ENCODE measurements around the gene COL15A1. TPM values are rescaled to one million over a fixed set of nuclear protein-coding genes. Genes with fewer than 3 reads are reported as not detected.
A peak's percentile ranks its signal among the peaks of the same experiment; 100 is the strongest.
"Not testable (repeated sequence)": the region's sequence is repeated elsewhere in the genome, so short reads cannot be mapped to it uniquely, and the experiment has no call there.

COL15A1 gene
- total RNA-seq, 3 donors from 2014 or later: 0.05 to 0.16 (median 0.10) TPM

DNA sequence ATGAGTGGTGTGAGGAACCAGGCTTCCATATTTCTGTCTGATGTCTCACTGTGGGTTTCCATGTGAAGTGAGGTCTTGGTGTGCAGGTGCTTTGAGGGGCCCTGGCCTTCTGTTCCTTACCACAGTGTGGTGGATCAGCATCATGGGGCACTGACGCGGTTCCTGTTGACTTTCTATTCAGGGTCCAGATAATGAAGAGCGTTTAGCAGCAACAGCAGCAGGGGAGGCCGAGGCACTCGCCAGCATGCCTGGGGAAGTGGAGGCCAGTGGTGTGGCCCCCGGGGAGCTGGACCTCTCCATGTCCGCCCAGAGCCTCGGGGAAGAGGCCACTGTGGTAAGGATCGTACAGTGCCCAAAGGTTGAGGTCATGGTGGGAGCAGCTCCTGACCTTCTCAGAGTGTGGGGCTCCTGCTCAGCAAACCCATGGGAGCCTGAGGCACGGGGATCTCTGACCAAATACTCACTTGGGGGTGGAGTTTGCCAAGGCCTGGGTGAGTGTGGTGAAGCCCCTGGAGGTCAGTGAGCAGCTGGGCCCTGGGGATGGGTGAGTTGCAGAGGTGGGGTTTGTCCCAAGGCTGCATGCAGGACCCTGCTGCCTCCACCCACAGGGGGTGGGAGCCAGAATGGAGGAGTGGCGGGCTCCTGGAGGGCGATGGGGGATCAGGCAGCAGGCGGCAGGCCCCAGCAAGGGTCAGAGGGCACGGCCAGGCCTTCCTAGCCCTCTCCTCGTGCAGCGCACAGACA, 61.2 kb downstream of the COL15A1 start:
- H3K36me3 Mint-ChIP-seq (ENCODE audit: insufficient read depth): no peaks in the 10 kb centered on the region
- H3K4me1 Mint-ChIP-seq (ENCODE audit: low read depth): peaks cover 14% of the 10 kb centered on the region
- peaks cover under 1% of the 10 kb centered on the region for H3K9me3 Mint-ChIP-seq
- no peaks in the 10 kb centered on the region for H3K27me3 Mint-ChIP-seq (ENCODE audit: low read depth)
- no peak for DNase-seq
- no peak for ATAC-seq
- no peak overlapping the region for H3K4me3 Mint-ChIP-seq

DNA sequence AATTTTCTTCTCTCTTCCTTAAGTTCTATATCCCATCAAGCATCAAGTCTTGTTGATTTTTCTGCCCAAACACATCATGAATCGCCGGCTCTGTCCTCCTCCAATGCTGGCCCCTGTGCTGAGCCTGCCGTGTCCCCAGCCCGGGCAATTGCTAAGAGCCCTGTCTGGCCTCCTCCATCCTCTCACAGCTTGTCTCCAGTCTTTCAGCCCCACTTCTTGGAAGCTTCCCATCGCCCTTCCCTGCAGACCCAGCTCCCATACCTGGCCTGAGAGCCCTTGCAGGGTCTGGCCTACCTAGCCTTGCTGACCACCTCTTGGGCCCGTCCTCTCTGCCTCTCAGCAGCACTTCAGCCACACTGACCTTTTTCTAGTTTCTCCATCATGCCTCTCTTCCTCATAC, 61.9 kb downstream of the COL15A1 start:
- peaks cover 5% of the 10 kb centered on the region for H3K9me3 Mint-ChIP-seq
- no peak for ATAC-seq
- no peaks in the 10 kb centered on the region for H3K27me3 Mint-ChIP-seq (ENCODE audit: low read depth)
- no peak for DNase-seq
- peaks cover 10% of the 10 kb centered on the region for H3K4me1 Mint-ChIP-seq (ENCODE audit: low read depth)
- H3K36me3 Mint-ChIP-seq (ENCODE audit: insufficient read depth): peaks cover 2% of the 10 kb centered on the region
- H3K4me3 Mint-ChIP-seq: no peak overlapping the region

GRCh38 chr9:99006511-99006910, 62.8 kb downstream of the COL15A1 start:
- ATAC-seq (no peak), DNase-seq (no peak)
- Mint-ChIP-seq H3K36me3 (ENCODE audit: insufficient read depth) (peaks cover 2% of the 10 kb centered on the region), H3K4me3 (no peak overlapping the region), H3K4me1 (ENCODE audit: low read depth) (peaks cover 2% of the 10 kb centered on the region), H3K27me3 (ENCODE audit: low read depth) (no peaks in the 10 kb centered on the region), H3K9me3 (peaks cover 5% of the 10 kb centered on the region)

DNA sequence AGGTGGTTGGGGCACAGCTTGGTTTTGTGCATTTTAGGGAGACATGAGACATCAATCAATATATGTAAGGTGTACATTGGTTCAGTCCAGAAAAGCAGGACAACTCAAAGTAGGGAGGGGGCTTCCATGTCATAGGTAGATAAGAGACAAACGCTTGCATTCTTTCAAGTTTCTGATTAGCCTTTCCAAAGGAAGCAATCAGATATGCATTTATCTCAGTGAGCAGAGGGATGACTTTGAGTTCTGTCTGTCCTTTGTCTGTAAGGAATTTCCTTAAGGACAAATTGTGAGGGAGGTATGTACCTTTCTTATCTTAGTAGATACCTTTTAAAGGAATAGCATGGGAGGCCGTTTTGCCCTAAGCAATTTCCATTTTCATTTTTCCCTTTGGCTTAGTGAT, 63.3 kb downstream of the COL15A1 start:
- ATAC-seq (no peak), DNase-seq (no peak)
- H3K27me3 Mint-ChIP-seq (ENCODE audit: low read depth): no peaks in the 10 kb centered on the region
- H3K4me3 Mint-ChIP-seq: no peak overlapping the region
- H3K36me3 Mint-ChIP-seq (ENCODE audit: insufficient read depth): peaks cover 2% of the 10 kb centered on the region
- peaks cover 5% of the 10 kb centered on the region for H3K9me3 Mint-ChIP-seq
- H3K4me1 Mint-ChIP-seq (ENCODE audit: low read depth): no peaks in the 10 kb centered on the region

- no peak for DNase-seq
- no peak for ATAC-seq
- Mint-ChIP-seq H3K9me3 (peaks cover 8% of the 10 kb centered on the region), H3K4me1 (ENCODE audit: low read depth) (peaks cover 3% of the 10 kb centered on the region), H3K27me3 (ENCODE audit: low read depth) (no peaks in the 10 kb centered on the region), H3K36me3 (ENCODE audit: insufficient read depth) (peaks cover 2% of the 10 kb centered on the region), H3K4me3 (no peak overlapping the region)
These were observed 64.5 kb downstream of the COL15A1 start for GRCh38 chr9:99008203-99008602.

DNA sequence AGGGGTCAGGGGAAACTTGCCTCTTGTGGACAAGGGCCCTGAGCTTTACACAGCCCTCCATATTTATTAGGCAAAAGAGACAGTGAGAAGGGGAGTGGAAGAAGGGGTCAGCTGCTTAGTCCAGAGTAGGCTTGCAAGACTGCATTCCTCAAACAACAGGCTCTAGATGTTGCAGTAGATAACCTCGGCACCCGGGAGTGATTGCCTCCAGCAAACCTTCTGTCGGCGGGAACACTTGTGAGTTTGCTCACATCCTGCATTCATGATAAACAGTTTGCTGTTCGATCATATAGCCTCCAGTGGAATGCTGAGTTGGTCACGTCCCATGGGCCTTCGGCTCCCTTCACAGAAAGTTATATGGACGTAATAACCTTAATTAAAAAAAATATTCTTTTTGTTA, 66.7 kb downstream of the COL15A1 start:
- H3K36me3 Mint-ChIP-seq (ENCODE audit: insufficient read depth); H3K9me3 Mint-ChIP-seq; H3K4me3 Mint-ChIP-seq; DNase-seq; ATAC-seq; H3K27me3 Mint-ChIP-seq (ENCODE audit: low read depth): not testable (repeated sequence)
- peaks cover 17% of the 10 kb centered on the region for H3K4me1 Mint-ChIP-seq (ENCODE audit: low read depth)

DNA sequence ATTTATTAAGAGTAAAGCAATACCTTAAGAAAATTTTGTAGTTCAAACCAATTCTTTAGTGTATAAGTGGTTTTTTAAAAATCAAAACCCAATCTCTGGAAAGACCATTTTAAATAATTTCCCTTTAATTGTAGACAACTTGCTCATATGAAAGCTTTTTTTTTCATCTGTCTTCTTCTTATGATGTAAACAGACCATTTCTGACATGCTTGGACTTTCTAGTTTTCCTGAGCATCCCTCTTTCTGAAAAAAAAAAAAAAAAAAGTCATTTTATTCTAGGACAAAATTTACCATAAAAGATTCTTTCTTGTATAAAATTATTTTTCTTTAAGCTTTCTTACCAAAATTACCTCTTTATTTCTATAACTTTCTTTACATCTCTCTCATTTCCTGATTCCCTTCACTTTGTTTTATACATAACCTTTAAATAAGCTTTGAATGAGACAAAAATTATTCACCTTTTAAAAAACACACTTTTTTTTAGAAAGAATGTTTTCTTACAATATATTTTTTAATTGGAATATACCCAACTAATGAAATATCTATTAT, 67.5 kb downstream of the COL15A1 start:
- no peak for DNase-seq
- Mint-ChIP-seq H3K27me3 (ENCODE audit: low read depth) (no peaks in the 10 kb centered on the region), H3K4me1 (ENCODE audit: low read depth) (peaks cover 17% of the 10 kb centered on the region), H3K9me3 (peaks cover 8% of the 10 kb centered on the region), H3K4me3 (no peak overlapping the region), H3K36me3 (ENCODE audit: insufficient read depth) (peaks cover 2% of the 10 kb centered on the region)
- no peak for ATAC-seq

DNA sequence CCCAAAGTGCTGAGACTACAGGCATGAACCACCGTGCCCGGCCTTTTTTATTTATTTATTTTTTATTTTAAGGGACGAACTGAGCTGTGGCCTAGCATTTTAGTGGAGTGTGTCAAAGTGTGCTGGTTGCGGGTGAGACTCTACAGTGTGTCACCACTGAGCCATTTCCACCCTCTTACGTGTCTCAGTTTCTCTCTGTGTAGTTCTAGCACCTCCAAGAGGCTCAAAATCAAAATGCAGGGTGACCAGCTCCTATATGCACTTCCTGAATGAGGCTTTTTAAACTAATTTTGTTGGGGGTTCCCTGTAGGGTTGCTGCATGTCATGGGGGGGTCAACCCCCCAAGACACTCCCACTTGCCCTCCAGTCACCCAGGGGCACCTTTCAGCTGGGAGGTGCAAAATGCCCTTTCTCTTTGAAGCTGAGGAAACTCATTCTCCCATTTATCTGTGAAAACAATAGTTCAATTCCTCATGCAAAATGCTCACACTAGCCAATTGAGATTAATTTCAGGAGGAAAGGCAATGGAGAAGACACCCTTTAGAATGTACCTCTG, 69.3 kb downstream of the COL15A1 start:
- Mint-ChIP-seq H3K4me1 (ENCODE audit: low read depth) (peaks cover 17% of the 10 kb centered on the region), H3K9me3 (peaks cover 8% of the 10 kb centered on the region), H3K4me3 (peak overlapping the region; percentile 55), H3K36me3 (ENCODE audit: insufficient read depth) (peaks cover 2% of the 10 kb centered on the region), H3K27me3 (ENCODE audit: low read depth) (no peaks in the 10 kb centered on the region)
- DNase-seq: no peak
- peak; percentile 49 to 81 for ATAC-seq

DNA sequence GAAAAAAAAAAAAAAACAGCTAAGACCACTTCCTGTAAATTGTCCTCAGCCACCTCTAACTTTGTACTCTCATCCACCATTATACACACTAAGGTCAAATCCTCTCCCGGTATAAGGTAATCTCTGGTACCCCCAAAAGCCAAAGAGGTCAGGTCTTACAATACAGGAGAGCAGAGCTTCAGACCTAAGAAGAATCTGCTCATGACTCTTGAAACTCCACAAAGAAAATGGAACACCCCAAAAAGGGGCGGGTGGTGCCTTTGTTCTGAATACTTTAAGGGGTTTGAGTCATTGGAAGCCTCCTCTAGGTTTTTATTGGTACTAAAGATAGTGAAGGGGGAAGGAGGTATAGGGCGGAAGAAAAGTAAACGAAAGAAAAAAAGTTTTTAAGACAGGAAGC, 69.8 kb downstream of the COL15A1 start:
- Mint-ChIP-seq H3K36me3 (ENCODE audit: insufficient read depth) (peaks cover 2% of the 10 kb centered on the region), H3K4me3 (peak overlapping the region; percentile 55), H3K9me3 (peaks cover 8% of the 10 kb centered on the region), H3K4me1 (ENCODE audit: low read depth) (peaks cover 17% of the 10 kb centered on the region), H3K27me3 (ENCODE audit: low read depth) (no peaks in the 10 kb centered on the region)
- peak; percentile 90 to 94 for ATAC-seq
- DNase-seq: no peak

DNA sequence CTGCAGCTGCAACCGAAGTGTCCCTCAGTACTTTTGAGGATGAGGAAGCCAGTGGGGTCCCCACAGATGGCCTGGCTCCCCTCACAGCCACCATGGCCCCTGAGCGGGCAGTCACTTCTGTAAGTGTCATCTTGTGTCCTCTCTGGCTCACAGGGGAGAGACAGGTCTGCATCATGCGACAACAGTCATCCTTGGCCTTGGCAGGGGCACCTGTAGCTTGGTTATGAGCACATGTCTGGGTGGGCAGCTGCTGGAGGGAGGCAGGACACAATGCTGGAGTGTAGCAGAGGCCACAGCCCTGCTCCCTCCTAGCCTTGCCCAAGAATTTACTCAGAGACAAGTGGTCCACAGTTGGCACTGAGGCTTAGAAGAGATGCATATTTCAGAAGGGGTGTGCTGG, 71.7 kb downstream of the COL15A1 start:
- no peaks in the 10 kb centered on the region for H3K36me3 Mint-ChIP-seq (ENCODE audit: insufficient read depth)
- ATAC-seq (no peak), DNase-seq (no peak)
- no peak overlapping the region for H3K4me3 Mint-ChIP-seq
- no peaks in the 10 kb centered on the region for H3K27me3 Mint-ChIP-seq (ENCODE audit: low read depth)
- peaks cover 17% of the 10 kb centered on the region for H3K4me1 Mint-ChIP-seq (ENCODE audit: low read depth)
- H3K9me3 Mint-ChIP-seq: peaks cover 3% of the 10 kb centered on the region

GRCh38 chr9:99015890-99016289, 72.2 kb downstream of the COL15A1 start:
- Mint-ChIP-seq H3K4me1 (ENCODE audit: low read depth) (peaks cover 17% of the 10 kb centered on the region), H3K4me3 (no peak overlapping the region), H3K9me3 (peaks cover 3% of the 10 kb centered on the region)

GRCh38 chr9:99016681-99017387, 73.1 kb downstream of the COL15A1 start:
- no peaks in the 10 kb centered on the region for H3K36me3 Mint-ChIP-seq (ENCODE audit: insufficient read depth)
- H3K4me1 Mint-ChIP-seq (ENCODE audit: low read depth): peaks cover 17% of the 10 kb centered on the region
- no peaks in the 10 kb centered on the region for H3K27me3 Mint-ChIP-seq (ENCODE audit: low read depth)
- peaks cover 3% of the 10 kb centered on the region for H3K9me3 Mint-ChIP-seq
- DNase-seq (no peak), ATAC-seq (no peak)
- no peak overlapping the region for H3K4me3 Mint-ChIP-seq

More at GRCh38 chr9:99015890-99016289, 72.2 kb downstream of the COL15A1 start:
- Mint-ChIP-seq H3K36me3 (ENCODE audit: insufficient read depth) (no peaks in the 10 kb centered on the region), H3K27me3 (ENCODE audit: low read depth) (no peaks in the 10 kb centered on the region)
- DNase-seq: no peak
- ATAC-seq: no peak

DNA sequence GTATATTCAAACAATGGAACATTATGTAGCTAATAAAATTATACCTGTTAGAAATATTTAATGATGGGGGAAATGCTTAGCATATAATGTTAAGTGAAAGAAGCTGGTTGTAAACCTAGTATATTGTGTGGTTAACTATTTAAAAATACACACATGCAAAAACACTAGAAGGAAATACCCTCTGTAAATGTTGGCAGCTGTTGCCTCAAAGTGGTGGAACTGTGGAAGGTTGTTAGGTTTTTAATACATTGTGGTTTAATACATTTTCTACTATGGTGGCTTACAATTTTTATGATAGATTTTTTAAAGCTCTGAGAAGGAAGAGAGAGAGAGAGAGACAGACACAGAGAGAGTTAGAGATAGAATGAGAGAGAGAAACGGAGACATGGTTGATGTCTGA, 74.9 kb downstream of the COL15A1 start:
- Mint-ChIP-seq H3K4me3 (no peak overlapping the region), H3K4me1 (ENCODE audit: low read depth) (peaks cover 11% of the 10 kb centered on the region), H3K9me3 (no peaks in the 10 kb centered on the region), H3K27me3 (ENCODE audit: low read depth) (no peaks in the 10 kb centered on the region), H3K36me3 (ENCODE audit: insufficient read depth) (no peaks in the 10 kb centered on the region)
- ATAC-seq (no peak), DNase-seq (no peak)

GRCh38 chr9:99019510-99020331, 76.0 kb downstream of the COL15A1 start:
- no peaks in the 10 kb centered on the region for H3K9me3 Mint-ChIP-seq
- H3K4me1 Mint-ChIP-seq (ENCODE audit: low read depth): peaks cover 1% of the 10 kb centered on the region
- DNase-seq (no peak), ATAC-seq (no peak)
- H3K36me3 Mint-ChIP-seq (ENCODE audit: insufficient read depth): no peaks in the 10 kb centered on the region
- no peaks in the 10 kb centered on the region for H3K27me3 Mint-ChIP-seq (ENCODE audit: low read depth)
- H3K4me3 Mint-ChIP-seq: no peak overlapping the region
